Measurements from ENCODE around the gene CCDC12.

CCDC12 gene

GRCh38 chr3:46935989-46936558 lies 40.5 kb downstream of the CCDC12 start:
- no peak for DNase-seq (ENCODE audit: low spot score)

- DNase-seq (ENCODE audit: low spot score), result no peak
These were observed 41.2 kb downstream of the CCDC12 start for GRCh38 chr3:46935168-46935858.

GRCh38 chr3:46934498-46935167 lies 41.9 kb downstream of the CCDC12 start:
- DNase-seq (ENCODE audit: low spot score), result no peak

GRCh38 chr3:46934072-46934471 lies 42.5 kb downstream of the CCDC12 start:
- DNase-seq (ENCODE audit: low spot score), result no peak

- DNase-seq (ENCODE audit: low spot score), result no peak
These were observed 43.3 kb downstream of the CCDC12 start for GRCh38 chr3:46933261-46933660.

GRCh38 chr3:46932455-46933225 lies 43.9 kb downstream of the CCDC12 start:
- no peak for DNase-seq (ENCODE audit: low spot score)

GRCh38 chr3:46931631-46932331 lies 44.8 kb downstream of the CCDC12 start:
- DNase-seq (ENCODE audit: low spot score), result no peak

GRCh38 chr3:46930945-46931403 lies 45.6 kb downstream of the CCDC12 start:
- no peak for DNase-seq (ENCODE audit: low spot score)

- no peak for DNase-seq (ENCODE audit: low spot score)
These were observed 46.2 kb downstream of the CCDC12 start for GRCh38 chr3:46930166-46930944.

GRCh38 chr3:46929324-46929723 lies 47.2 kb downstream of the CCDC12 start:
- DNase-seq (ENCODE audit: low spot score), result no peak

- no peak for DNase-seq (ENCODE audit: low spot score)
These were observed 48.3 kb downstream of the CCDC12 start for GRCh38 chr3:46928282-46928681.

GRCh38 chr3:46927718-46928073 lies 48.8 kb downstream of the CCDC12 start:
- DNase-seq (ENCODE audit: low spot score), result no peak

- DNase-seq (ENCODE audit: low spot score), result no peak
These were observed 49.5 kb downstream of the CCDC12 start for GRCh38 chr3:46926871-46927717.

- no peak for DNase-seq (ENCODE audit: low spot score)
These were observed 50.1 kb downstream of the CCDC12 start for GRCh38 chr3:46926447-46926846.

- no peak for DNase-seq (ENCODE audit: low spot score)
These were observed 50.5 kb downstream of the CCDC12 start for GRCh38 chr3:46926039-46926438.

GRCh38 chr3:46925585-46925934 lies 51.0 kb downstream of the CCDC12 start:
- DNase-seq (ENCODE audit: low spot score), result no peak

- DNase-seq (ENCODE audit: low spot score), result no peak
These were observed 51.5 kb downstream of the CCDC12 start for GRCh38 chr3:46924921-46925584.

GRCh38 chr3:46923559-46924350 lies 52.8 kb downstream of the CCDC12 start:
- DNase-seq (ENCODE audit: low spot score), result no peak
